Activated naive CD4-positive, alpha-beta T cell (primary cell): ENCODE data around the gene NIPAL1.
"Not testable (repeated sequence)": the region's sequence is repeated elsewhere in the genome, so short reads cannot be mapped to it uniquely, and the experiment has no call there.

Experiments used
- DNase-seq, 4 experiments: peaks; one replicate each; lab custom pipeline; 2025; lab: John Stamatoyannopoulos, UW

NIPAL1 gene

GRCh38 chr4:48016141-48017107, at the start of gene NIPAL1, which contains the start of gene CNGA1:
Gene NIPAL1 (plus strand): TSS chr4:48016772. CDS start chr4:48016840, 68 bp downstream.
Gene CNGA1 (minus strand): TSS chr4:48016681. CDS start chr4:47952689, 63,992 bp downstream.
- DNase-seq, result peak; percentile 24 to 61 (median 36)

- DNase-seq, result no peak
Observed at GRCh38 chr4:47968847-47969246, 47.7 kb upstream of the NIPAL1 start.

- DNase-seq, result no peak
Observed at GRCh38 chr4:47972181-47972580, 44.4 kb upstream of the NIPAL1 start.

GRCh38 chr4:47972721-47973120, 43.9 kb upstream of the NIPAL1 start:
- no peak for DNase-seq

- DNase-seq, result no peak
Observed at GRCh38 chr4:47974566-47974965, 42.0 kb upstream of the NIPAL1 start.

GRCh38 chr4:47990145-47990544, 26.4 kb upstream of the NIPAL1 start:
- no peak for DNase-seq

- not testable (repeated sequence) for DNase-seq
Observed at GRCh38 chr4:47992475-47992874, 24.1 kb upstream of the NIPAL1 start.

- no peak for DNase-seq
Observed at GRCh38 chr4:47996021-47996420, 20.6 kb upstream of the NIPAL1 start.

GRCh38 chr4:48002267-48002666, 14.3 kb upstream of the NIPAL1 start:
- no peak for DNase-seq

- peak in 1 of 4 experiments; percentile 2 for DNase-seq
Observed at GRCh38 chr4:48003568-48003967, 13.0 kb upstream of the NIPAL1 start.

- no peak for DNase-seq
Observed at GRCh38 chr4:48005781-48006180, 10.8 kb upstream of the NIPAL1 start.

GRCh38 chr4:48008021-48008596, 8.5 kb upstream of the NIPAL1 start:
- DNase-seq, result no peak

GRCh38 chr4:48010906-48011305, 5.7 kb upstream of the NIPAL1 start:
- DNase-seq, result not testable (repeated sequence)

GRCh38 chr4:48011722-48012121, 4.8 kb upstream of the NIPAL1 start:
- no peak for DNase-seq

GRCh38 chr4:48012824-48013223, 3.7 kb upstream of the NIPAL1 start:
- no peak for DNase-seq

- DNase-seq, result no peak
Observed at GRCh38 chr4:48015216-48015615, 1.4 kb upstream of the NIPAL1 start.

GRCh38 chr4:48015678-48016077, 894 bp upstream of the NIPAL1 start:
- DNase-seq, result no peak

- DNase-seq, result peak in 2 of 4 experiments; percentile 3 to 5
Observed at GRCh38 chr4:48017108-48017571, 568 bp downstream of the NIPAL1 start.

- no peak for DNase-seq
Observed at GRCh38 chr4:48018112-48018511, 1.5 kb downstream of the NIPAL1 start.

GRCh38 chr4:48021100-48021499, 4.5 kb downstream of the NIPAL1 start:
- no peak for DNase-seq

- no peak for DNase-seq
Observed at GRCh38 chr4:48022192-48022799, 5.7 kb downstream of the NIPAL1 start.

- no peak for DNase-seq
Observed at GRCh38 chr4:48024522-48024921, 8.0 kb downstream of the NIPAL1 start.

GRCh38 chr4:48025005-48025404, 8.4 kb downstream of the NIPAL1 start:
- no peak for DNase-seq
